Panc1 (cell line): ENCODE measurements around the gene ESR1.

Experiments used
- POLR2AphosphoS5 ChIP-seq: IDR thresholded peaks from 2 replicates; pipeline ENCODE4 v1.6.1; 2012; ENCODE audit warnings: mild to moderate bottlenecking, low read depth, low read length, moderate library complexity
- SIN3A ChIP-seq: IDR thresholded peaks from 2 replicates; pipeline ENCODE4 v1.6.1; 2012; ENCODE audit warnings: low read depth, mild to moderate bottlenecking, low read length, moderate library complexity, borderline replicate concordance; ENCODE audit not compliant: insufficient read depth
- TF ChIP-seq, protein P1 (sequence below): fragments of 450-650 bp; IDR thresholded peaks from 2 replicates; pipeline ENCODE4 v1.5.1; 2017; ENCODE audit warnings: mild to moderate bottlenecking

- TF ChIP-seq, protein P1, sequence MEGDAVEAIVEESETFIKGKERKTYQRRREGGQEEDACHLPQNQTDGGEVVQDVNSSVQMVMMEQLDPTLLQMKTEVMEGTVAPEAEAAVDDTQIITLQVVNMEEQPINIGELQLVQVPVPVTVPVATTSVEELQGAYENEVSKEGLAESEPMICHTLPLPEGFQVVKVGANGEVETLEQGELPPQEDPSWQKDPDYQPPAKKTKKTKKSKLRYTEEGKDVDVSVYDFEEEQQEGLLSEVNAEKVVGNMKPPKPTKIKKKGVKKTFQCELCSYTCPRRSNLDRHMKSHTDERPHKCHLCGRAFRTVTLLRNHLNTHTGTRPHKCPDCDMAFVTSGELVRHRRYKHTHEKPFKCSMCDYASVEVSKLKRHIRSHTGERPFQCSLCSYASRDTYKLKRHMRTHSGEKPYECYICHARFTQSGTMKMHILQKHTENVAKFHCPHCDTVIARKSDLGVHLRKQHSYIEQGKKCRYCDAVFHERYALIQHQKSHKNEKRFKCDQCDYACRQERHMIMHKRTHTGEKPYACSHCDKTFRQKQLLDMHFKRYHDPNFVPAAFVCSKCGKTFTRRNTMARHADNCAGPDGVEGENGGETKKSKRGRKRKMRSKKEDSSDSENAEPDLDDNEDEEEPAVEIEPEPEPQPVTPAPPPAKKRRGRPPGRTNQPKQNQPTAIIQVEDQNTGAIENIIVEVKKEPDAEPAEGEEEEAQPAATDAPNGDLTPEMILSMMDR: no peak
- TF ChIP-seq SIN3A (no peak), POLR2AphosphoS5 (no peak)
Measured at GRCh38 chr6:152085451-152085921, 278.0 kb downstream of the ESR1 start.
